DND-41 (cell line): ENCODE results near the gene SPANXC.

Source experiments
- CTCF ChIP-seq: IDR thresholded peaks from 2 replicates; pipeline ENCODE4 v1.5.1; 2012; ENCODE audit warnings: borderline replicate concordance, low read length, moderate library complexity, mild to moderate bottlenecking; ENCODE audit not compliant: poor library complexity, severe bottlenecking; ENCODE audit errors: extremely low read depth
- EZH2 ChIP-seq: IDR thresholded peaks from 3 replicates; pipeline ENCODE4 v1.6.1; 2012; ENCODE audit warnings: borderline replicate concordance, low read depth, mild to moderate bottlenecking, moderate library complexity, low read length, inconsistent platforms; ENCODE audit not compliant: severe bottlenecking

DNA sequence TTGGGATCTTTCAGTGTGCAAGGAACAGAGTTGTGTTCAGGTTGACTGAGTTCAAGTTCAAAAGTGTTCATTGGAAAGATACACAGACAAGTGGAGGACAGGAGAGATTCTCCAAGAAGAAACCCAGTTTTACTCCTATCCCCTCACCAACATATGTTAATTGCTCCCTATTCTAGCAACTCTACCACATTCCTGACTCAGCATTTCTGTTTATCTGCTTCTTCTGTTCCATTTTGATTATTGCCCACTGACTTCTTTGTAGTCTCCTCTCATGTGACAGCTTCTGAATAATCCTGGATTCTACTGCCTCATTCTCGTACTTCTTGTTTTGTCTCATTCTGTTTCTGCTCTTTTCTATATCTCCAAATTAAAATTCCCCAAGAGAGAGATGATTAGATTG, 15.8 kb upstream of the SPANXC start:
- TF ChIP-seq EZH2 (no peak), CTCF (no peak)
